Nephron progenitor cell (in vitro differentiated cells): ENCODE measurements around the gene CSF1R.

Source experiments
- DNase-seq: peaks from one replicate; pipeline ENCODE4 v3.0.0; 2021
- H3K27ac Mint-ChIP-seq: 2 replicates; pipeline ENCODE4 v1.8.0; 2021; ENCODE audit warnings: mild to moderate bottlenecking, moderate library complexity, mixed read lengths
- H3K27me3 Mint-ChIP-seq: 2 replicates; pipeline ENCODE4 v1.8.0; 2021; ENCODE audit warnings: mild to moderate bottlenecking, low read depth, mixed read lengths; ENCODE audit not compliant: poor library complexity
- H3K36me3 Mint-ChIP-seq: 2 replicates; pipeline ENCODE4 v1.8.0; 2021; ENCODE audit warnings: low read depth, mixed read lengths
- H3K4me1 Mint-ChIP-seq: 2 replicates; pipeline ENCODE4 v1.8.0; 2021; ENCODE audit warnings: mixed read lengths
- H3K4me3 Mint-ChIP-seq: 2 replicates; pipeline ENCODE4 v1.8.0; 2021; ENCODE audit warnings: mild to moderate bottlenecking, moderate library complexity, mixed read lengths
- H3K9me3 Mint-ChIP-seq: 2 replicates; pipeline ENCODE4 v1.8.0; 2021; ENCODE audit warnings: mild to moderate bottlenecking, moderate library complexity, mixed read lengths
- CTCF ChIP-seq: fragments of 200-600 bp; sonication (generic); IDR thresholded peaks from 2 replicates; pipeline ENCODE4 v1.5.0; 2021; ENCODE audit warnings: antibody characterized with exemption

The CSF1R gene

GRCh38 chr5:150016537-150016936 is 69.8 kb downstream of the CSF1R start:
- no peaks in the 10 kb centered on the region for H3K27me3 Mint-ChIP-seq
- H3K36me3 Mint-ChIP-seq = peaks cover 89% of the 10 kb centered on the region
- H3K4me1 Mint-ChIP-seq = no peaks in the 10 kb centered on the region
- DNase-seq = no peak
- H3K4me3 Mint-ChIP-seq = no peak overlapping the region
- H3K9me3 Mint-ChIP-seq = peaks cover 30% of the 10 kb centered on the region
- no peak overlapping the region for H3K27ac Mint-ChIP-seq
- TF ChIP-seq CTCF = no peak

- no peak for DNase-seq
- Mint-ChIP-seq H3K27ac (no peak overlapping the region), H3K36me3 (peaks cover 90% of the 10 kb centered on the region), H3K4me3 (no peak overlapping the region), H3K9me3 (peaks cover 30% of the 10 kb centered on the region), H3K4me1 (no peaks in the 10 kb centered on the region), H3K27me3 (no peaks in the 10 kb centered on the region)
- TF ChIP-seq CTCF = no peak
These were observed 70.9 kb downstream of the CSF1R start for GRCh38 chr5:150015415-150015814.

GRCh38 chr5:150014456-150014855 is 71.9 kb downstream of the CSF1R start:
- Mint-ChIP-seq H3K4me1 (no peaks in the 10 kb centered on the region), H3K27ac (no peak overlapping the region), H3K4me3 (no peak overlapping the region), H3K36me3 (peaks cover 93% of the 10 kb centered on the region), H3K27me3 (no peaks in the 10 kb centered on the region), H3K9me3 (peaks cover 30% of the 10 kb centered on the region)
- DNase-seq = no peak
- TF ChIP-seq CTCF = no peak

GRCh38 chr5:150013931-150014330 is 72.4 kb downstream of the CSF1R start:
- Mint-ChIP-seq H3K36me3 (peaks cover 91% of the 10 kb centered on the region), H3K4me3 (no peak overlapping the region), H3K4me1 (no peaks in the 10 kb centered on the region), H3K27ac (no peak overlapping the region), H3K27me3 (no peaks in the 10 kb centered on the region), H3K9me3 (peaks cover 30% of the 10 kb centered on the region)
- TF ChIP-seq CTCF = no peak
- DNase-seq = no peak

- Mint-ChIP-seq H3K9me3 (peaks cover 7% of the 10 kb centered on the region), H3K36me3 (peaks cover 87% of the 10 kb centered on the region), H3K27me3 (no peaks in the 10 kb centered on the region), H3K27ac (peak overlapping the region; percentile 68), H3K4me3 (no peak overlapping the region), H3K4me1 (no peaks in the 10 kb centered on the region)
- TF ChIP-seq CTCF = no peak
- no peak for DNase-seq
These were observed 76.5 kb downstream of the CSF1R start for GRCh38 chr5:150009671-150010387.

- no peak for DNase-seq
- TF ChIP-seq CTCF = no peak
- Mint-ChIP-seq H3K9me3 (no peaks in the 10 kb centered on the region), H3K27me3 (no peaks in the 10 kb centered on the region), H3K4me3 (no peak overlapping the region), H3K4me1 (peaks cover 12% of the 10 kb centered on the region), H3K27ac (no peak overlapping the region), H3K36me3 (peaks cover 69% of the 10 kb centered on the region)
These were observed 79.3 kb downstream of the CSF1R start for GRCh38 chr5:150007050-150007449.
